Activated T-cell treated with anti-CD3 and anti-CD28 coated beads, Interleukin-2, amount 50 U/mL, for 48 hours (primary cell): ENCODE measurements around the gene EFCAB11.
A peak's percentile ranks its signal among the peaks of the same experiment; 100 is the strongest.

ENCODE experiments used
- DNase-seq, 2 experiments: peaks; one replicate each; pipeline ENCODE4 v3.0.0-alpha.2; 2020

The EFCAB11 gene, protein sequence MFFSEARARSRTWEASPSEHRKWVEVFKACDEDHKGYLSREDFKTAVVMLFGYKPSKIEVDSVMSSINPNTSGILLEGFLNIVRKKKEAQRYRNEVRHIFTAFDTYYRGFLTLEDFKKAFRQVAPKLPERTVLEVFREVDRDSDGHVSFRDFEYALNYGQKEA

DNA sequence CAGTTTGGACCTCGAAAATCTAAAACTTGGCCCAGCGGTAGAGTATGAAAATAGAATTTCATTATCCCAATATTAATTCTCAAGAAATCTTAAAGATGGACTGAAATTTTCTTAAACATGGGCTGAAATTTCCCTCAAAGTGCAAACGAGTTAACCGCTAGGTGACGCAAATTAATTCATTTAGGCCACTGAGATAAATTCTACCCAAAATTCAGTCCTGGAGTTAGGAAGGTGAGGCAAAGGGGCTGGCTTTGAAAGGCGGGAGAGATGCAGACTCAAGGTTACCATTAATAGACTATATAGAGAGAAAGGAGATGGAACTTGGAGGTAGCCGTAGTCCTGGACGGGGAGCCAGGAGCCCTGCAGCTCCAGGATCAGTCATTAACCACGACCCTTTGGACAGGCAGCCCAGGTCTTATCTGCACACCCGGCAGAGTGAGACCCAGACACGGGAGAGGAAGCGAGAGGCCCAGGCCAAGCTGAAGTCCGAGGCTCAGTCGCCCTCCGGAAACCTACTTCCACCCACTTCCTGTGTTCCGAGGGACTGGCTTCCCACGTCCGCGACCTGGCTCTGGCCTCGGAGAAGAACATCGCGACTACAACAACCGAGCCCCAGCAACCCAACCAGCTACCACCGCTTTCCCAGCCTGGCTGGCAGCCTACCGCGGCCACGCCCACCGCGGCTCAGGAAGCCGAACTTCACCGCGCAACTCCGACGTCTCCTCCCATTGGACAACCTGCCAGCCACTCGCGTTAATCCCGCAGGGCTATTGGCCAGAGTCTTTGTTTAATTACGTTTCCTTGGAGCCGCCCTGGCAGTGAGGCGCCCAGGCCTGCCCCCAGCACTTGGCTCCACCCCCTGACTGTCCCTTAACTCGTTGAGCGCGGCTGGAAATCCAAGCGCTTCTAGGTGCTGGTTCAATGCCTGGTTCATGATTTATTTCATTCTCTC lies at the start of gene EFCAB11:
TSS of gene EFCAB11 (minus strand) at position 661 of the 952 bp plus-strand sequence. CDS start at position 591, 70 bp downstream.
- DNase-seq: peak; percentile 93 to 95

DNA sequence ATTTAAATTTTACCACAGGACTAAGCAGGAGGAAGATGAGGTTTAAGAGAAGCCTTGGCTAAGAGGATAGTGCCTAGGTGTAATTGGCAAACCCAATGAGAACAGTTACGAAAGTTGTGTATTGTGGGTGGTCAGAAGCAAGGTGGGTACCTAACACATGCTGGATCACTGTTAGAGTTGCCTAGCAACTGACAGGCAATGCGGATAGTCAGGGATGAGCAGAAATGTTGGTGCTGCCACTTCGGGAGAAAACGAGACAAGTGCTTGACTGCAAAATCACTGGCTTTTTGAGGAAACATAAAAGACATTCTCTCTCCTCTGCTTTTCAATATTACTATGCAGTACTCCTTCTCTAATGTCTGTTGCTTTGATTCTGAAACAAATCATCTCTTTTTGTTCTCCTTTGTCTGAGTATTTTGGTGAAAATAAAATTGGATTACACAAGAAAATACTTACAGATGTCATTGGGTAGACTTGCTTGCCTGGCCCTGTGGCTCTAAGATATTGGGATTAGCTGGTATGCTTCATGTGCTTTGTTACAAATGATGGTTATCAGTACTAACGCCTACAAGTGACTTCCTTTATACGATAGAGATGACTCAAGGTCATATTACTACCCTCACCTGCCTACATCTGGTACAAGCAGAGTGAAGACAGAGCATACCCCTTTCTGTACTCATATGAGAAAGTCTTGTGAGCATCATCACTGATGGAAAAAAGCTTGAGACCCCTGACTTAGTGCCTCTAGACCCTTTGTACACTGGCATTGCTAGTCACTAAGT lies 49.2 kb upstream of the EFCAB11 start:
- DNase-seq: no peak

DNA sequence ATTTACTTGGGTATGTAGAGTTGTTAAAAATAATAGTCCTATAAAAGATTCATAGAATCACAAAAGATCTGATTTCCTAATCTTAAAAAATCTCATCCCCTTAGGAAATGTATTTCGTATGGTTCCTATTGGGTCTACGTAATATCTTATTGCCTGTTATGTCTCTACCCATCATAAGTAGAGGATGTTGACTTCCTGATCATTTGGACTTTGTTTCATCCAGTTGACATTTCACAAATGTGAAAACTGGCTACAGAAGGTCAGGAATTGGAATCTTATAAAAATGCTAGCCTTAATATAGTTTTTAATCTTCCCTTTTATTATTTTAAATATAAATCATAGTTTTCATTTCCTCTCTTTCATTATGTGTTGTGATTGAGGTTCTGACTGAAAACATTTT lies 46.4 kb upstream of the EFCAB11 start:
- no peak for DNase-seq

DNA sequence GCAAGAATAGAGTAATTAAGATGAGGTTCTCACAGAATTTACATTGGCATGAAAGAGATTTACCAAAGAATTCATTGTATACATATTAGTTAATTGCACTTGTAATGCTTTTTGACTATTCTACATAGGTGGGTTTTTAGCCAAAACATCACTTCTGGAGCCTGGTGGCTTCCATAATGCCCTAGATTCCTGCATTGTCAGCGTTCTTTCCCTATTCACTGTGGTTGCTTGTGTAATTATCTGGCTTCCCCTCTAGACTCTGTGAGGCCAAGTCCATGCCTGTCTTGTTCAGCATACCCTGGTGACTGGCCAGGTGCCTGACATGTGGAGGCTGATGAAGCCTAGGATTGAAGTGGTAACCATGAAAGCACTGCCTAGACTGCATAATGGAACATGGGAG lies 42.4 kb upstream of the EFCAB11 start:
- no peak for DNase-seq

DNA sequence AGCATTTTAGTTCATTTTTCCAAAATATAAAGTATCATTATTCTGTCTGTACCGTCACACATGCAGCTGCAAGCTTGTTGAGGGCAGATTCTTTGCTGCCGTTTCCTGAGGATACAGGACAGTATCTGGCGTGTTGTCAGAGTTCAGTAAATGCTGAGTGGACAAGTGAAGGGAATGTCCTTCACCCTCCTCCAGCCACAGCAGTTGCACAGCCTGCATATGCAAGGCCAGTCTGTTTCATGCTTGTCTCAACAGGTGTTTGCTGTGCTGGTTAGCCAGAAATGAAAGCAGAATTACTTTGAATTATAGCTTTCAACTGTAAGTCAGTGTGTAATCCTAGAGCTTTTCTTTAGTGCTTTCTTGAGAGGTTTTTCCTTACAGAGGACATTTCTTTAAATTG lies 37.7 kb upstream of the EFCAB11 start:
- DNase-seq: no peak

DNA sequence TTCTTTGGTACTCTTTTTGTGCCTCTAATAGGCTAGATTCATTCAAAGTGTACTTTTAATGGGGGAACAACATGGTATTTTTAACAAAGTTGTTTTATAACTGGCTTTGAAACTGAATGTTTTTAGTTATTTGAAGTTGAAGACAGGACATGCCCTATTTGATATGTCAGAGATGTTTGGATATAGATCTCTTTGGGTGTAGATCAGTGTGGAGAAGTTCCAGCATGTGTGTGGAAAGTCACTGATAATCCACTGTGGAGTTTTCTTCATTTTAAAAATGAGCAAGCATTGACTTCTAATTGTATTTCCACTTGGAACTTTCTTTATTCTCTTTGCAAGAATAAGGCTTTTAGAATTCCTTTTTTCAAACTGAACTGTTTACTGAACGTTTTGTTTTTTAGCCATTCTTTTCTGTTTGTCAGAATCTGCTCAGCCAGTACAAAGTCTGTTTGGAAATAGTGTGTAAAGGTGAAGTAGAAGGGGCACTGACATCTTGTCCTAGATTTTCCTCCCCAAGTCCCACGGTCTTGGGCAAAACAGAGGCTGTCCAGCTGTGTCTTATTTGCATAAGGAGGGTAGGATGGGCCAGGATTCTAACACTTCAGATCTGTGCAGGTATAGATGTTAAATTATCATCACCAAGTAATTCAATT lies 36.2 kb upstream of the EFCAB11 start:
- no peak for DNase-seq

DNA sequence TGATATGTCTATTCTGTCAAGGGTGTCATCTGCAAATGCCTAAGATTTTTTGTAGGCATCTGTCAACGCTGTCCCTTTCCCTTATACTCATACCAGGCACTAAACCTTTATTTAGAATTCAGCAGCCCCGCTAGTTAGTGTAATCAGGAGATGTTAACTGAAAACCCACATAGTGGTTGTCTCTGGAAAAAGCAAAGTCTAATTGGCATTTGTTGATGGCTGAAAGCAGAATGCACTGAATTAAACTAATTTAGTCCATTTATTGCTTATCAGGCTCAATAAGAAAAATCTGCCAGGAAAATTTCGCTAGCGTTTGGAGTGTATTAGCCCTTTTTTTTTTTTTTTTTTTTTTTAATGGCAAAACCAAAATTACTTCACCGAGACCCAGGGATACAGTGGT lies 35.7 kb upstream of the EFCAB11 start:
- no peak for DNase-seq

DNA sequence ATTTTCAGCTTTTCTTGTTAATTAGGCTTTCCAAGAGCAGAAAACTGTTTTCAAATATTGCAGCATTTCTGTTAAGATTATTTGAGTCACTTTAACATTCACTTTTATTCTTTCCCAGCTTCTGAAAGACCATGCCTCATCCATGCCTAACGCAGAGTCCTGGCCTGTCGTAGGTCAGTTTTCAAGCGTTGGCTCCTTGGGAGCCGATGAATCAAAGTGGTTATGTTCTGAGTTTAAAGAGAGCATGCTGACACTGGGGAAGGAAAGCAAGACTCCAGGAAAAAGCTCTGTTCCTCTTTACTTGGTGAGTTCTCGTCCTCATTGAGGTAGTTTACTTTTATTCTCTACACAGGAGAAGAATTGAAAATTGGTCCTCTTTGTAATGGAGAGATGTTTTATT lies 34.3 kb upstream of the EFCAB11 start:
- DNase-seq: no peak

DNA sequence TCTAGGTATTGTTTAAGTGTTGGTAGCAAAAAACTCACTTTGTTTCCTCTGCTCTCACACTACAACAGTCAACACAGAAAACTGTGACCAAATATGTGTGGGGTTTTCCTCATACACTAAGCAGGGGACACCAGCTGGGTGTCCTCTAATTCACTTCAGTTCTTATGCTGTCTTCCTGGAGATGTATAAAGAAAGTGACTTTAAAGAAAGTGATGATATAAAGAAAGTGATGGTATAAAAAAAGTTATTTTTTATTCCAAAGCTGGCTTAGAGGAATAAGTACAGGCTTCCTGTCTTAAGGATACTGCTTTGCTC lies 32.6 kb upstream of the EFCAB11 start:
- DNase-seq: no peak

DNA sequence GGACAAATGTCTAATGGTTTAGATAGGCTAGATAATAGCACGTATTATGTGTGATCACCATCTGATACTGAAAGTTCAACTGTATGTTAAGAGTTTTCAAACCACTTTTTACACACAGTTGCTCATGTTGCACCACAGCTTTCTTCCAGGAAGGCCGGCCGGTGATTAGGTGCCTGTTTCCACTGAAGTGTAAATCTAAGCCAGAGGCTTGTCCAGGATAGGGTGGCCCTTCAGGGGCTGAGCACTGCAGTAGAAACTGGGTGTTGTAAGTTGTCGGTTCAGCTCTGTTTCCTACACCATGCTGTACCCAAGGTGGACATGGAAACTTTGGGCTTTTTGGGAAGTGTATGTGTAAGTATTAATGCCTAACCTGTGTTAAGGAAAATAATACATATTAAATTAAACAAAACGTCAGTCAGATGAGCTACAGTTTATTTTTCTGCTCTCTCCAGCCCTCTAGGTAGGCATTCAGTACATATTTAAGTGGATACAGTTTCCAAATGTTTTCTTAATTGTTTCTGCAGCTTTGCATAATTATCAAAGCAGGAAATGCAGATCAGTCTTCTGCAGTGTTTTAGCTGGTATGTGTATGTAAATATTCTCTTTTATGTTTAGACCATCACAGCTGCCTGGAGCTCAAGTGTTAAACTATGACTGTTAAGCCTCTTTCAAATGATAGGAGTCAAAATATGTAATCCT lies 32.1 kb upstream of the EFCAB11 start:
- no peak for DNase-seq

DNA sequence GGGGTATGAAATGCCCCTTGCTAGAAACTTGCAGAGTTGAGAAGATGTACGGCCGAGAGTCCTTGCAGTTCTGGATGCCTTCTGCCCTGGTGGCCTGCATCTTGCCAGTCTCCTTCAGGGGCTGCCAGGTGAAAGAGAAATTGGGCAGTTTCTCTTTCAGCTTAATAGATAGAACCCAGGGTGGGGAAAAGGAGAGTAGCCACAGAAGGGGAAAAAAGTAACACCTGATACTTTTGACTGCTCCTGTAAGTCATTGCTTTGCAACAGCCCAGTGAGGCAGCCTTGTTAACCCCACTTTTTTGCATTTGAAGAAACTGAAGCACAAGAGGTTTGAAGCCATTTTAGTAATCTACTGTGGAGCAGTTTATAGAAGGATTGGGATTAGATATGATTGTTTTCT lies 28.8 kb upstream of the EFCAB11 start:
- no peak for DNase-seq

DNA sequence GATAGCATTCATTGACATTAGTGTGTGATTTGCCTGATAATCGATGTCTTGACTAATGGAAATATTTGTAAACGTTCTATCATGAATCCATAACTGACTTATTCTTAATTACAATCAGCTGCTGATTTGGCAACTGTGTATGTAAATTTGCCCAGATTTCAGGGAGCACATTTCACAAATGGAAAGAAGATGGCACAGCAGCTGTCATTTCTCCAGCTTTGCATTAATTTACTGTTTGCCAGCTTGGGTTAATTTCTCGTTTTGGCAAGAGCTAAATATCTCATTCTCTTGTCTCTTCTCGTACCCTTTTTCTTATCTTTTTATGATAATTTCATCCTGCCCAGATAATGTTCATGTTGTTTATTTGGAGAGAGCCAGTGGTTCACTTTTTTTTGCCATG lies 24.1 kb upstream of the EFCAB11 start:
- DNase-seq: no peak

DNA sequence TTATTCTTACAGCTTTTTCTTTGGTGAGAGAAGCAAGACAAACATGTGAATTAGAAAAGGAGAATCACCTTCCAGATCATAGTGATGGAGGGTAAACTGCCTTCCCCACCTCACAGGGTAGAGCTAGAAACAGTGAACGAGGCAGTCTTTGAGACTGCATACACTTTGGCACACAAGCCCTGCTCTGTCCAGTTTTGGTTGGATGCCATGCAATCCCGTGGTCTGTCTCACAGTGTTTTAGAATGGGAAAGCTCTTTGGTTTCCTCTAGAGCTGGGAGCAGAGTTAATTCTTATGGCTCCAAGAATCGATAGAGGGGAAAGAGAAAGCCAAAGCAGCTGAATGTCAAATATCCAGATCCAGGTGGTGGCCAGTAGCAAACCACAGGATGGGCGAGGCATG lies 23.1 kb upstream of the EFCAB11 start:
- DNase-seq: no peak

DNA sequence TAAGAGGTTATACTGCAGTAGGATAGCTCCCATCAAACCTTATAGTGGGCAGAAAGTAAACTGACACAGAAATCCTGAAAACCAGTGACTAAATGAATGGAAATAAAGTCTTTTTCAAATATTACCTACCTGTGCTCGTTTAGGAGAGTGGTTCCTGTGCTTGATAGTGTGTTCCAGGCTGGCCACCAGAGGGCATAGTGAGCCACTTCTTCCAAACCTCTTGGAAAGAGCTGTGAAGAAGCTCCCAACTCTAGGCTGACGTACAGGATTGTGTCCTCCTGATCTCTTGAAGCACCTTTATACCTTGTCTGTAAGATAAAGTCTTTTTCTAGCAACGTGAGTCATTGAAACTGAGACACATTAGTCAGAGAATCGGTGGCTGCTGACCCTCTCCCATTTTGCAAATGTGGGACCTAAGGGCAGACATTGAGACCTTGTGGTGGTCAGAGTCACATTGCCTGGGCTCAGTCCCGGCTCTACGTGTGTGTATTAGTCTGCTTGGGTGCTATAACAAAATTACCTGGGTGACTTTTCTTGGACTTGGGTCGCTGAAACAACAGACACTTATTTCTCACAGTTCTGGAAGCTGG lies 18.8 kb upstream of the EFCAB11 start:
- peak; percentile 50 to 62 for DNase-seq

DNA sequence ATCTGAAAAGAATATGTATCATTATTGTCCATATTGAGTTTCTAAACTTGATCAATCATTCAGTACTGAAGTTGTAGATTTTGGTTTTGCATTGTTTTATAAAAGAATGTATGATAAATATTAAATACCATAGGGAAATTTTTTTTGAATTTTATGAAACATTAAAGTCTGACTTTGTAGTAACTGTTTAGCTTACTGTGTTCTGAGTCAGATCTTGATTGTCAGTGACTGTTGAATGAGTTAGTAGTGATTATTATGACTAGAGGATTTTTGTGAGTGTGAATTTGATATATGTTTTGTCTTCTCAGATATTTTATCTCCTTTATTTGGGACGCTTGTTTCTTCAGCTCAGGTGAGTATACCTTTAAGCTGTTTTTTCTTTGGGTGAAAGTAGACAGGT lies 11.3 kb upstream of the EFCAB11 start:
- no peak for DNase-seq

DNA sequence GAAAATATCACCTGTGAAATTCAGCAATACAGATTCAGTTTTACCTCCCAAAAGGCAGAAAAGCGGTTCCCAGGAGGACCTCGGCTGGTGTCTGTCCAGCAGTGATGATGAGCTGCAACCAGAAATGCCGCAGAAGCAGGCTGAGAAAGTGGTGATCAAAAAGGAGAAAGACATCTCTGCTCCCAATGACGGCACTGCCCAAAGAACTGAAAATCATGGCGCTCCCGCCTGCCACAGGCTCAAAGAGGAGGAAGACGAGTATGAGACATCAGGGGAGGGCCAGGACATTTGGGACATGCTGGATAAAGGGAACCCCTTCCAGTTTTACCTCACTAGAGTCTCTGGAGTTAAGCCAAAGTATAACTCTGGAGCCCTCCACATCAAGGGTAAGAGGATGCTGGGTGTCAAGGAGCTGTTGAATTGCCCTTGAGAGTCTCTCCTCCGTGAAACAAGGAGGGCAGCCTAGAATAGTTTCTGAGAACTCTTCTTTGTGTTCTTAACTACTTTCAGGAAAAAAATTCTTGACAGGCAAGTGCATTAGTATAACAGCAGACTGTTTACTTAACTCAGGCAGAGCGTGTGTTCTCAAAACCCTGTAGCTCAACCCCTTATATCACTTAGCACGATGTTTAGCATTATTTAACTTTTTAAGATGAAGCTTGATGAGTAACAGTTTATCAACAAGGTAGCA lies 8.9 kb upstream of the EFCAB11 start:
- DNase-seq: no peak

DNA sequence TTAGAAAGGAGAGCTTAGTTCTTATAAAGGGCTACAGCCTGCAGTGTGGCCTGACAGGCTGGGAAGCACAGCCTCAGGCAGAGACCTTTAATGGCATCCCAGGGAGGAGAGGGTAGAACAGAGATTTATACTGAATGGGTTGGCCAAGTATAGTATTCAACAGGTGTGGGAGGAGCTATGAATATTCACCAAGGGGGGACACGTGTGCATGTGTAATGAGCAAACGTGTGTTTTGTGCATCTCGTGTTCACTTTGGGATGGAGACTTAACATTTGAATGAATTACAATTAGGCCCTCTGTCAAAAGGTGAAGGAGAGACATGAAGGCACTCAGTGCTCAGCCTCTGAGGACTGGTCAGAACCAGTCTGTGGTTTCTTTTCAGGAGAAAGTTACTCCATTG lies 6.4 kb upstream of the EFCAB11 start:
- no peak for DNase-seq

DNA sequence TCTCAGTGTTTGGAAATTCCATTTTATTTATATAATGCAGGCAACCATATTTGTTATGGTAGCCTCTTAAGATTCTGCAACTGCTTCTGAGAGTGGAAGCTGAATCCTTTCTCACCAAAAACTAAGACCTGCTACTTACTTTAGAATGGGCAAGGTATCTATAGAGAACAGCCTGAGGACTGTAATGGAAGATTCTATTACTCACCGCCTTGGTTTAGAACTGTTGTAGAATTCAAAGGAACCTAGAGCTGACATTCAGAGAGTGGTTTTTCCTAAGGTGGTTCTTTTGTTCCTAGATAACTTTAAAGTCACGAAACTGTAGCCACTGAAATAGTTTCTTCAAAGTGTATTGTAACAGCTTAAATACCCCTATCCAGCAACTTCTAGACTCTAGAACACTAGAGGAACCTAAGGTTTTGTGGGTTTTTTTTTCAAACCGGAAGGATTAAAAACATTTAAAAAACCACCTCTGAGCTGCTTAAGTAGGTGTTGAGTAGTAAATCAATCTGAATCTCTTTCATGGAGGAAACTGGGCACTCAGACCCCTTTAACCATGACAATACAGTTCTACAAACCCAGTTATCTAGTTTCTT lies 5.4 kb upstream of the EFCAB11 start:
- DNase-seq: no peak

DNA sequence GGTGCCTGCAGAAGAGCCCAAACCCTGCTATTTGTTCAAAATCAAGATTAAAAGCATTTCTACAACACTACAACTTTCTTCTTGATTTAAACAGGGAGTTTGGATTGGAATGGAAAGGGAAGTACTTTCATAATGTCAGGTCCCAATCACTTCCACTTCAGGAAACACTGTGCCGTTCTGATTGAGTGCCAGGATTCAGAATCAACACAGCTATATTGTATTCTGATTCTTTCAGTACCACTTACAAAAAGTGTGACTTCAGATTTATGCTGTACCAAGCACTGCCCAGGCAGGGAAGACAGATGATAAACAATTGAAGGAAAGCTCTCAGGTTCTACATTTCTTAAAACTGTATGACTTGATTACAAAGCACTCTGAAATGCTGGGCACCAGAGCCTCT lies 4.4 kb upstream of the EFCAB11 start:
- DNase-seq: no peak

DNA sequence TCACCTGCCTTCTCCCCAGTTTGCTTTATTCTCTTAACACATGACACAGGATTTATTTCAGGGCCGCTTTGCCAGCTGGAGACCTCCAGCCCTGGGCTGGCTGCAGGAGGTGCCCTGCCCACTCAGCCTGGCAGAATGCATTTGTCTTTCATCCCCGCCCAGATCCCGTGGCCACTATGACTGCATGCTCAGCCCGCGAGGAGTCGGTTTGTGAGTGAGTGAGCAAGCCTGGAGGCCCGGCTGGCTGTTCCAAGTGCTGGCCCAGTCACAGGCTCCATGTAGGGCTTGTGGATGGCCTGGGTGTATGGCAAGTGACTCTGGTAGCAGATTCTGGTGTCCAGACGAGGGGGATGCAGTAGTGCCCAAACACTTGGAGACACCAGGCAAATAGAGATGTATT lies 3.3 kb upstream of the EFCAB11 start:
- DNase-seq: no peak

DNA sequence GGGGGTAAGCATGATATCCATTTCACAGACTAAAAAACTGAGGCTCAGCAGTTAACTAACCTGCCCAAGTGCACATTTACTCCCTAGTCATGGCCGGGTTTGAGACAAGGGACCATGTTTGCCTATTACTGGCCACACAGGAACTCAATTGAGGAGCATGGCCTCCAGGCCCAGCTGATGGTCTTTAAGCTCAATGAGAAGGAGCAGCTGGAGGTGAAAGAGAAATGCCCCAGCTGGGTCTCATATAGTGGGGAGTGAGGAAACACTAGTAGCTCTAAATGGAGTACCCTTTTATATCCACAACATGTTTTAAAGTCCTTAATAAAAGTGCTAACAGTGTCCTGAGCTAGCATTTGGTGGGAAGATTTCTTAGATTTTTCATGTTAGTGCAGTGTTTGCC lies 2.8 kb upstream of the EFCAB11 start:
- DNase-seq: no peak
